ENCODE measurements around the gene SWI5.
"Not testable (repeated sequence)": the region's sequence is repeated elsewhere in the genome, so short reads cannot be mapped to it uniquely, and the experiment has no call there.

SWI5 gene

GRCh38 chr9:128271112-128271511 lies 5.0 kb upstream of the SWI5 start:
- Histone ChIP-seq H3K27ac (no peak overlapping the region), H3K9me3 (ENCODE audit: severe bottlenecking) (no peaks in the 10 kb centered on the region), H3K36me3 (peaks cover 40% of the 10 kb centered on the region), H3K27me3 (ENCODE audit: insufficient read depth, low read depth, severe bottlenecking) (no peaks in the 10 kb centered on the region), H3K4me3 (ENCODE audit: low read depth, low read length) (no peak overlapping the region)
- TF ChIP-seq, protein P1, sequence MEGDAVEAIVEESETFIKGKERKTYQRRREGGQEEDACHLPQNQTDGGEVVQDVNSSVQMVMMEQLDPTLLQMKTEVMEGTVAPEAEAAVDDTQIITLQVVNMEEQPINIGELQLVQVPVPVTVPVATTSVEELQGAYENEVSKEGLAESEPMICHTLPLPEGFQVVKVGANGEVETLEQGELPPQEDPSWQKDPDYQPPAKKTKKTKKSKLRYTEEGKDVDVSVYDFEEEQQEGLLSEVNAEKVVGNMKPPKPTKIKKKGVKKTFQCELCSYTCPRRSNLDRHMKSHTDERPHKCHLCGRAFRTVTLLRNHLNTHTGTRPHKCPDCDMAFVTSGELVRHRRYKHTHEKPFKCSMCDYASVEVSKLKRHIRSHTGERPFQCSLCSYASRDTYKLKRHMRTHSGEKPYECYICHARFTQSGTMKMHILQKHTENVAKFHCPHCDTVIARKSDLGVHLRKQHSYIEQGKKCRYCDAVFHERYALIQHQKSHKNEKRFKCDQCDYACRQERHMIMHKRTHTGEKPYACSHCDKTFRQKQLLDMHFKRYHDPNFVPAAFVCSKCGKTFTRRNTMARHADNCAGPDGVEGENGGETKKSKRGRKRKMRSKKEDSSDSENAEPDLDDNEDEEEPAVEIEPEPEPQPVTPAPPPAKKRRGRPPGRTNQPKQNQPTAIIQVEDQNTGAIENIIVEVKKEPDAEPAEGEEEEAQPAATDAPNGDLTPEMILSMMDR (IDR thresholded peaks at IDR 0.05; ENCODE audit: low read depth, low read length): no peak
- DNase-seq: no peak

DNA sequence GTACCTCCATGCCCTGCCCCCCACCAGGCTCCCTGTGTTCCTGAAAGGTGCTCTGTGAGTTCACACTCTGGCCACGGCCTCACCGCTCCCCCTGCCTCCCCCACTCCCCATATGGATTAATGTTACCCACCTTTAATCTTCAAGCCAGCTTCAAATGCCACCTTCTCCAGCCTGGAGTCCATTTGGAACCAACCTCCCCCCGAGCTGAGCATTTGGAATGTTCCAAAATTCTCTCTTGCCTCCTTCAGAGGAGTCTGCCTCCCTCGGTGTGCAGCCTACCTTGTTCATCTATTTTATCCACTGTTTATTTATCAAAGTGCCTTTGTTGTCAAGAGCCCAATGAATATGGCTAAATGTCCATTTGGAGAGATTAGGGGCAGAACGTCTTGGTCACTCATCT lies 4.6 kb upstream of the SWI5 start:
- peaks cover 40% of the 10 kb centered on the region for H3K36me3 ChIP-seq
- no peaks in the 10 kb centered on the region for H3K27me3 ChIP-seq (ENCODE audit: insufficient read depth, low read depth, severe bottlenecking)
- TF ChIP-seq, protein P1 (IDR thresholded peaks at IDR 0.05; ENCODE audit: low read depth, low read length): no peak
- H3K9me3 ChIP-seq (ENCODE audit: severe bottlenecking): no peaks in the 10 kb centered on the region
- H3K27ac ChIP-seq: no peak overlapping the region
- no peak for DNase-seq
- no peak overlapping the region for H3K4me3 ChIP-seq (ENCODE audit: low read depth, low read length)

DNA sequence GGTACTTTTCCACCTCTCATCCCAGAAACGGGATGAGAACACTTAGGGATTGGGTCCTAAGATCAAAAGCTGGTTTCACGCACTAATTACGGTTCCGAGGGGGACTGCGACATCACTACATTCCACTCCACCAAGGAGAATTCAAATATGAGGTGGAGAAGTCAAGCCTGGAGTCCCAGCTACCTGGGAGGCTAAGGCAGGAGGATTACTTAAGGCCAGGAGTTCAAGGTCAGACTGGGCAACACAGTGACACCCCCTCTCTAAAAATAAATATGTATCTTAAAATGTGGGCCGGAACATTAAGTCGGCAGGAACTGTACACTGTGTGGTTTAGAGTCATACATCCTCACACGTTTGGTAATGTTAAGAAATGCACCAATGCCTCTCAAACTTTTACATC lies 1.8 kb upstream of the SWI5 start:
- TF ChIP-seq, protein P1 (IDR thresholded peaks at IDR 0.05; ENCODE audit: low read depth, low read length): no peak
- H3K4me3 ChIP-seq (ENCODE audit: low read depth, low read length): no peak overlapping the region

DNA sequence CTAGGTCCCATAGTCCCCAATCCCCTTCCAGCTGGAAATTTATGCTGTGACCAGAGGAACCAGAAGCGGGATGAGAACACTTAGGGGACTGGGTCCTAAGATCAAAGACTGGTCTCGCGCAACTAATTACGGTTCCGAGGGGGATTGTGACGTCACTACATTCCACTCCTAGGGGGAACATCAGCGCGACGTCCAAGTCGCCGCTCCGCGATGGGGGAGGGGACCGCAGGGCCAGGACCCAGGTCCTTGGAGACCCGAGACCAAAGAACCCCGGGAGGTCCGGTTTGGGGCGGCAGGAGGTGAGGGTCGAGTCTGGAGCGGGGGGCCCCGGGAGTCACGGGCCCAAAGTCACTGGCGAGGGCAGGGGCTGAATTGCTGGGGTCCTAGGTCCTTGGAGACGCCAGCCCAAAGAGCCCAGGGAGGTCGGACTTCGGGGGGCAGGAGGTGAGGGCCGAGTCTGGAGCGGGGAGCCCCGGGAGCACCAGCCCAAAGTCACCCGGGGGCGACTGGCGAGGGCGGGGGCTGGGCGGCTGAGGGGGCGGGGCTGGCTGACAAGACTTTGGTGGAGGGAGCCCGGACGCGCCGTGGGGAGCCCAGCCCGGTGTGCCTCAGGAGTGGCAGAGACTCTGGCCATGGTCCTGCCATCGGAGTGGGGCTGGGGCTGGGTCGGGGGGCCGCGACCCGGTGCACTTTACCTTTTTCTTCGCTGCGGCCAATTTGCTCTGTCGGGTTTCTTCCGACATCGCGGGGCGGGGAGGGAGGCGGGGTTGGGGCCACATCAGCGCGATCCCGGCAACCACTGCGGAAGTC lies 673 bp upstream of the SWI5 start, which contains the start of gene GOLGA2:
Gene GOLGA2 (minus strand): TSS at position 810 of the 810 bp plus-strand sequence. CDS start 31 bp downstream, at position 779.
- no peak for DNase-seq
- peak within 1 kb of the TSS; percentile 77 for H3K27ac ChIP-seq

More for the DNA sequence above, 1.8 kb upstream of the SWI5 start:
- no peak for DNase-seq
- Histone ChIP-seq H3K27ac (no peak overlapping the region), H3K27me3 (ENCODE audit: insufficient read depth, low read depth, severe bottlenecking) (no peaks in the 10 kb centered on the region), H3K9me3 (ENCODE audit: severe bottlenecking) (no peaks in the 10 kb centered on the region), H3K36me3 (peaks cover 27% of the 10 kb centered on the region)

GRCh38 chr9:128276574-128277270 lies 646 bp downstream of the SWI5 start:
- Histone ChIP-seq H3K9me3 (ENCODE audit: severe bottlenecking) (no peaks in the 10 kb centered on the region), H3K4me3 (ENCODE audit: low read depth, low read length) (peak overlapping the region; percentile 94), H3K36me3 (peaks cover 17% of the 10 kb centered on the region), H3K27ac (peak overlapping the region; percentile 77), H3K27me3 (ENCODE audit: insufficient read depth, low read depth, severe bottlenecking) (no peaks in the 10 kb centered on the region)
- TF ChIP-seq, protein P1 (IDR thresholded peaks at IDR 0.05; ENCODE audit: low read depth, low read length): no peak
- DNase-seq: no peak

More for the DNA sequence above, 673 bp upstream of the SWI5 start, which contains the start of gene GOLGA2:
- peak within 1 kb of the TSS; percentile 94 for H3K4me3 ChIP-seq (ENCODE audit: low read depth, low read length)
- peaks cover 27% of the 10 kb centered on the region for H3K36me3 ChIP-seq
- H3K27me3 ChIP-seq (ENCODE audit: insufficient read depth, low read depth, severe bottlenecking): no peaks in the 10 kb centered on the region
- TF ChIP-seq, protein P1 (IDR thresholded peaks at IDR 0.05; ENCODE audit: low read depth, low read length): no peak
- no peaks in the 10 kb centered on the region for H3K9me3 ChIP-seq (ENCODE audit: severe bottlenecking)

- H3K9me3 ChIP-seq (ENCODE audit: severe bottlenecking); H3K36me3 ChIP-seq; H3K4me3 ChIP-seq (ENCODE audit: low read depth, low read length); H3K27me3 ChIP-seq (ENCODE audit: insufficient read depth, low read depth, severe bottlenecking); DNase-seq: not testable (repeated sequence)
- peak overlapping the region; percentile 6 for H3K27ac ChIP-seq
These were observed 3.3 kb downstream of the SWI5 start for GRCh38 chr9:128279088-128280073.

Measured in WERI-Rb-1 (cell line).